NCI-H748 treated with DMSO at 0.1 percent for 48 hours (cell line): ENCODE measurements around the gene ASPDH.
"Not testable (repeated sequence)": the region's sequence is repeated elsewhere in the genome, so short reads cannot be mapped to it uniquely, and the experiment has no call there.

ENCODE experiments used
- DNase-seq: peaks from one replicate; lab custom pipeline; 2025; lab: John Stamatoyannopoulos, UW

Gene ASPDH

GRCh38 chr19:50547385-50548190 is 33.9 kb upstream of the ASPDH start:
- no peak for DNase-seq

GRCh38 chr19:50546527-50547221 is 33.0 kb upstream of the ASPDH start:
- DNase-seq: no peak

- DNase-seq: no peak
Measured at GRCh38 chr19:50542943-50543342, 29.2 kb upstream of the ASPDH start.

- peak; percentile 64 for DNase-seq
Measured at GRCh38 chr19:50537769-50538230, 24.1 kb upstream of the ASPDH start.

GRCh38 chr19:50537306-50537685 is 23.6 kb upstream of the ASPDH start:
- no peak for DNase-seq

- DNase-seq: no peak
Measured at GRCh38 chr19:50536662-50537305, 23.1 kb upstream of the ASPDH start.

GRCh38 chr19:50535672-50536187 is 22.0 kb upstream of the ASPDH start:
- DNase-seq: no peak

- DNase-seq: no peak
Measured at GRCh38 chr19:50534478-50534877, 20.8 kb upstream of the ASPDH start.

GRCh38 chr19:50532952-50533351 is 19.2 kb upstream of the ASPDH start:
- no peak for DNase-seq

GRCh38 chr19:50531171-50531612 is 17.5 kb upstream of the ASPDH start:
- DNase-seq: no peak

- not testable (repeated sequence) for DNase-seq
Measured at GRCh38 chr19:50528052-50528451, 14.3 kb upstream of the ASPDH start.

GRCh38 chr19:50522881-50523280 is 9.2 kb upstream of the ASPDH start:
- no peak for DNase-seq

GRCh38 chr19:50520822-50521465 is 7.2 kb upstream of the ASPDH start:
- DNase-seq: no peak

- DNase-seq: no peak
Measured at GRCh38 chr19:50519006-50519575, 5.4 kb upstream of the ASPDH start.

GRCh38 chr19:50518091-50519005 is 4.6 kb upstream of the ASPDH start:
- no peak for DNase-seq

- DNase-seq: no peak
Measured at GRCh38 chr19:50517704-50518075, 4.0 kb upstream of the ASPDH start.

- DNase-seq: no peak
Measured at GRCh38 chr19:50516964-50517703, 3.4 kb upstream of the ASPDH start.

- DNase-seq: no peak
Measured at GRCh38 chr19:50516456-50516855, 2.7 kb upstream of the ASPDH start.

- DNase-seq: no peak
Measured at GRCh38 chr19:50515168-50515561, 1.5 kb upstream of the ASPDH start.
